ENCODE measurements around the gene NCS1.
A peak's percentile ranks its signal among the peaks of the same experiment; 100 is the strongest.

Gene NCS1

GRCh38 chr9:130172161-130172857 lies at the start of gene NCS1:
TSS of gene NCS1 (plus strand) at chr9:130172404. CDS start at chr9:130172664, 260 bp downstream.
- peak; percentile 56 to 59 for DNase-seq

- DNase-seq: no peak
These were observed 49.7 kb upstream of the NCS1 start for GRCh38 chr9:130122456-130122855.

DNA sequence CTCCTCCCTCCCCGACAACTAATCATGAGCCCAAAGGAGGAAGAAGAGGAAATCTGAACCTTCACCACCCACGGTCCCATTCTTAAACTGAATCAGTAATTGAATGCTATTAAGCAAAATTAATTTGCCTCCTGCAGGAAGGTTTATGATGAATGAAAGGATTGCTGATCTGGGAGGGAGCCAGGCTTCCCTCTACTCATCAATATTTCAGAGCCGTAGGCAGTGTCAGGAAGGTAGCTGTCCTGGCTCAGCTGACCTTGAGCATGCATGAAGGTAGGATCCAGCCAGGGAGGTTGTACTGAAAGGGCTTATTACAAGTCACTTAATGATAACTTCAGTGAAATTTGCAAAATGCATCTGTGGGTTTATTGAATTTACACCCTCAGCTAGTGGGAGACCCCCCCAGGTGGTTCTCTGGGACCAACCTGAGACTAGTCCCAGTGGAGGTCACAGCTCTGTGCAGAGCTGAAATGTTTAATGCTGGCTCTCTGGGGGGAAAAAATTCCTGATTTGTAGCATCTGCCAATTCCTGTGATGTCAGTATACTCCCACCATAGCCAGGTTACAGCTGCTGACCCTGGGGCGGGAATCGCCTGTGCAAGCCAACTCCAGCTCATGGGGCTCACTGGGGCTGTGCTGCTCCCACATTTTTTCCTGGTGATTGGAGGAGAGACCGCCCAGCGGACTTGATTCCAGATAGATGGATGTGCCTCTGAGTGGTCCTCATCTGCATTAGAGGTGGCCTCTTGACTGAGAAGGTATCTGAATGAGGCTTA lies 47.9 kb upstream of the NCS1 start:
- no peak for DNase-seq

DNA sequence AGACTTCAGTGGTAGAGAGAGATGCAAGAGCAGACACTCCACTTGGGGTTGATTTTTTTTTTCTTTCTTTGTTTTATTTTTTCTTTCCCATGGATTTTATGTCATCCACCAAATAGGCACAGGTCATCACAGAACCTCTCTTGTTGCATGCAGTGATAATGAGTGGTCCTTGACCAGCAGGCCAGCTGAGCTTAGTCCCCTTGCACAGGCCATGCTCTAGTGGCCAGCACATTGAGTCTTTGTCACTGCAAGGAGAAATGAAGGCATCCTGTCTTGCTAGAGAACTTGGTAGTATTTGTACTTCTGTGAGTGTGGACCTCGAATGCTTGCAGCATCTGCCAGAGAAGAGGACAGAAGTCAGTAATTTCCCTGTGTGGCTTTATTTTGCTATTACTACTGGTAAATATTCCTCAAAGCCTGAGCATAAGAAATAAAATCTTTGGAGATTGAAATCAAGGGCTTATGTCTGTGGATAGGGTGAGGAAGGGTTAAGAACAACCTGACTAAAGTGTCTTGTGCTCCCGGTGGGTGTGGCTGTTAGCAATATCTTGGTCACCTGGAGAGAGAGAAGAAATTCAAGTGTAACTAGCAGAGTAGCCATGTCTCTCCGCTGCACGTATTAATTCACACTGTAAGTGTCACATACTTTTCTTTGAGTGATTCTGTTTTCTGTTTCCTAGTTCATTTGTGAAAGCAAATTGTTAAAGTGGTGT lies 45.3 kb upstream of the NCS1 start:
- DNase-seq: no peak

DNA sequence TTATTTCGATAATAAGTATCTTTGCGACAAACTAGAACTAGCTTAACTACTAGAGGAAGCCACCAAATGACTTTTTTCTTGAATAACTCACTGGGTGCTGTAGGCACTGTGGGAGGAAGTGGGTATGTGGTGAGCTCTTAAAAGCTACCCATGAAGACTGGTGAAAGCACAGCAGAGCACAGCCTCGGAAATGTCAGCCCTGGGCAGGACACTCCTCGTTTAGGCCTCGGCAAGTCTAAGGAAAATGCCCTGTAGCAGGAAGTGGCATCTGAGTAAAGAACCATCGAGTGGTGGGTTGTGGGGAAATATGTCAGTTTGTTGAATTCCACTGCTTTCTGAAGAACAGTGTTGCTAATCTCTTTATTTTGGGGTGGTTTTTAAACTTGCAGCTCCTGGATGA lies 44.0 kb upstream of the NCS1 start:
- peak; percentile 74 to 77 for DNase-seq

DNA sequence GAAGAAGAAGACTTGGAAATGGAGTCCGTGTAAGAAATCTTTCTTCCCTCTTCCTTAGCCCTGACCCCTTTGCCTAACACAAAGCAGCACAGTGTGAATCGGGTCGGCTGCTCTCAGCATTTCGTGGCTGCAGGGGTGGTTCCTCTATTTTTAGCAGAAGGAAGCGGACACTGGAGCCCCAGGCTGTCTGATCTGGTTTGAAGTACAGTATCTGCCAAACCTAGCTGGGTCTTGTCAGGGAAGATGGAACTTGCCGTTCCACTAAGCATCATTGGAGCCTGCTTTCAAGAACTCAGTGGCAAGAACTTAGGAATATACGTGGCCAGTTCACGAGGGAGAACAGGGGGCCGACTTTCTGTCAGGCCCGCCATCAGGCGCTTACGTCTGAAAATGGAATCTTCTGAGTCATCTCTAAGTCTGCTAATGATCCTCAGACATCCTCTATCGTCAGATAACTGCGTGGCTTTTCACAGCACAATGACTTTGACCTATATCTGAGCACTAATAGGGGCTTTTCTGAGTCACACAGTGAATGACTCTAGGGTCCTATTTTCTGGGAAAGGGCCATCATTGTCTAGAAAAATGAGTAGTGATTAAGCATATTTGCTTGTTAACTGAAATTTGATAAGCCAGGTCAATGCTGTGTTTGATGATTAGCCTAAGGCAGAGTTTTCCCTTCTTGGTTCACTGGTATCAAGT lies 43.3 kb upstream of the NCS1 start:
- peak; percentile 65 to 72 for DNase-seq

DNA sequence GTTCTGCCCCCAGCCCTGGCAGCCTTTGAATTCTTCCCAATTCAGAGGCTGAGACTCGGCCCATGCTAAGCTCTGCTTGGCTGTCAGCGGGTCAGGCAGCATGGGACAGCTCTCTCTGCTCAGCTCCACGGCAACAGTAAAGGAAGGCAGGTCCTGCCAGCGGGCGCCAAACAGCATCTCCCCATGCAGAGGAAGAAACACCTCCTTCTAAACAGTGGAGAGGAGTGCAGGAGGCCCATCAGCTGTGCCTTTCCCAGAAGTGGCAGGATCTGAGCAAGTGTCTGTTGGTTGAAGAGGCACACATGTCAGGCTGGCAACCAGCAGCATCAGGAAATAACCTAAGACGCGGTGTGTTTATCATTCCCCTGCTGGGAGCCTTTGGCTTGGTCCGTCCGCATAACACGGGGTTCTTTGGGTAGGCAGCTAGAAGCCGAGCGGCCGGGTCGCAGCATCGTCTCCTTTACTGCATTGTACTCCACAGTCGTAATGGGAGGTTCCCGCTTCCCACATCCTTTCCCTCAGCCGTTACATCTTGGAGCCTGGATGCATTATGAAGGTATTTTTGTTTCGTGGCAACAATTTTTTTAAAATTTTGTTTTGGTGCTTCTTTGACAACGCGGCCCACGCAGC lies 42.7 kb upstream of the NCS1 start:
- peak; percentile 42 to 51 for DNase-seq

DNA sequence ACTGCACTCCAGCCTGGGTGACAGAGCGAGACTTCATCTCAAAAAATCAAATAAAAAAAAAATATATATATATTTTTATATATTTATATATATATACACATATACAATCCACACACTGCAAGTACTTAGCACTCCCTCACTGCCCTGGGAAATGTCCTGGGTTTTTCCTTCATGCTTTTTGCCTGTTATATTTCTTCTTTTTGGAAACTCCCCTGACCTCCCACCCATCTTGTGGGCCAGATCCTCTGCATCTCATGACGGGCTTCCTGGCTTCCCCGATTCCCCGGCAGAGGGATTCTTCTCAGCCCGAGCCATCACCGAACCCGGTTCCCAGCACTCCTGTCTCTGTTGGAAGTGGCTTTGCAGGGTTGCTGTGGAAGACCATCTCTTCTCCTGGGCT lies 39.5 kb upstream of the NCS1 start:
- no peak for DNase-seq

DNA sequence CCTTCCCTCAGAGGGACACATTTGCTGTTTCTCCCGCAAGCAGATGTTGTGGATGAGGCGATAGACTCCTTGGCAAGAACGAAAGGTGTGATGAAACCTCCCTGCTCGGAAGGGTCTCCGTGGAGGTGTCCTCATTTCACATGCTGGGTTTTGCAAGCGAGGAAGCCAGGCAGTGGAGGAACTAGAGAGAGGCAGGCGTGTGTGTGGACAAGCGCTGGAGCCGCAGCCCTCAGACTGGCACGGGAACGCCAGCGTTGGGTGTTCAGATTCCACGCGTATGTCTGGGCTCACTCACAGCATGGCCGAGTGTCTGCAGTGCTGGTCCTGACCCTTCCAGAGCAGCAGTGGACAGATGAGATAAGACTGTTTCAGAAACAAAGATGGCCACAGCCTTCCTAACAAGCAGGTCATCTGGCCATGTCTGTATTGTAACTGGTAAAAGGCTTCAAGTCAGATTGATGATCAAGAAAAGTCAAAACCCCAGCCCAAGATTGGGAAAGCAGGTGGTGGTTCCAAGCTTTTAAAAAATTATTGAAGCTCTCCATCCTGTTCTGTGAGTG lies 35.0 kb upstream of the NCS1 start:
- no peak for DNase-seq

DNA sequence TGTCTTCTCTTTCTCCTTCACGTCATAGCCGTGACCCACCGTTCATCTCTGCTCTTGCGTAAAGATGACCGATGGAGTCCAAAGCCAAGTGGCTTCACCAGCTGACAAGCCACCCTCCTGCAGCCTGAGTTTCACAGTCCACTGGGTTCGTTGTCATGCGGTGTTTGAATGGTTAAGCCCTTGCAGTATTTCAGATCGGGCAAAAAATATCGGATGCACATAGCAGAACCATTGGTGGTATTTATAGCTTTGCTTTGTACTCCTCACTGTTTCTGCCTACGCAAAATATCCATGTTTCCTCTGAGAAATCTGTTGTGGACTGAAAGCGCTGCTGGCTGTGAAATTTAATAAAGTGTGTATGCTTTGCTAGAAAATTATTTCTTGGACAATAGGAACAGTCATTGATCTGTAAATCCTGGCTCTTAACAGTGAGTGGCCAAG lies 34.5 kb upstream of the NCS1 start:
- no peak for DNase-seq

- DNase-seq: no peak
These were observed 34.0 kb upstream of the NCS1 start for GRCh38 chr9:130138171-130138653.

GRCh38 chr9:130138791-130139190 lies 33.4 kb upstream of the NCS1 start:
- peak in 1 of 2 donors; percentile 14 for DNase-seq

DNA sequence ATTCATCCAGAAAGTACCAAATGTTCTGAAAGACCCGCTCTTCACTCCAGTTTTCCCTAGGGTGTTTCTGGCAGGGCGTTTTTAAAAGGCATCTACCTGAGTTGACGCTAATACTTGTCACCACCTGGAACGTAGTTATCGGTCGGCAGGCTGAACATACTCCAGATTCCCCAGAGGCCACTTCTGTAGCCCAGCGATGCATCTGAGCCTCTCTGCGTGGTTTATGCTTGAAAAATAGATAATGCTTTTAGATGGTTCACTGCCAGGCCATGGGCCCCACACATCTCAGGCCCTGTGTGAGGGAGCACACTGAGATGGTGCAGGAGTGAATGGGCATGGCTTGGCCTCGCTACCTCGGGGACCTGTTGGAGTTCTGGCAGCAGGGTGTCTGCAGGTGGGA lies 33.0 kb upstream of the NCS1 start:
- no peak for DNase-seq

DNA sequence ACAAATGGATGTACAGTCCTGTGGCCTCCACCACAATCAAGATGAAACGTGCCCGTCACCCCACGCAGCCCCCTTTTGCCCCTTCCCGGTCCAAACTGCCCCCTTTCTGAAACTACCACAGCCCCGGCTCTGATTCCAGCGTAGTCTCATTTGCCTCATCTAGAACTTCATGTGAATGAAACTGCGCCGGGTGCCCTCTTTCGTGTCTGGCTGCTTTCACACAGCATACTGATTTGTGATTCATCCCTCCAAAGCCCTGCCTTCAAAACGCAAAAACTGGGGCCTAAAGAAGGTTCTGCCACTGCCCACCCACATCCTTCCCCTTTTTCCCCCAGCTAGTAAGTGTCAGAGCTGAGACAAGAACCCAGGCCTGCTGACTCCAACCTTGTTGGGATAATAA lies 31.5 kb upstream of the NCS1 start:
- DNase-seq: no peak

- DNase-seq: no peak
These were observed 30.1 kb upstream of the NCS1 start for GRCh38 chr9:130142056-130142455.

DNA sequence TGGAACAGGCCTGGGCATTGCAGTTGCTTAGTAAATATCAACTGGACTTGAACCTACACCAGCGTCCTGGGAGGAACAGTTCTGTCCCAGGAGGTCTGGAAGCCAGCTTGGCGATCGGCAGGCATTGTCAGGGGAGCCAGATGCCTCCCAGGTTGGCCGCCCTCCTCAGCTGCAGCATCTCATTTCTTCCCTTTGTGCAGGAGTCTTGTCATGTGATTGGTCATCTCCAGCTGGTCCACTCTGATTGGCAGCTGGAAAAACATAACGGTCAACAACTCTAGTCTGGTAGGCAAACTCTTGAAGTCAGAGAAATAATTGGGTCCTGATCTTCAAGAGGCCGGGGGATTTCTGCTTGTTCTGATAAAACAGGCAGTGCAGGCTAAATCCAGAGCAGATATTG lies 29.6 kb upstream of the NCS1 start:
- DNase-seq: no peak

- DNase-seq: no peak
These were observed 28.8 kb upstream of the NCS1 start for GRCh38 chr9:130143279-130143893.

GRCh38 chr9:130143958-130144366 lies 28.2 kb upstream of the NCS1 start:
- no peak for DNase-seq

GRCh38 chr9:130144703-130145102 lies 27.5 kb upstream of the NCS1 start:
- DNase-seq: no peak

GRCh38 chr9:130145658-130146057 lies 26.5 kb upstream of the NCS1 start:
- no peak for DNase-seq

DNA sequence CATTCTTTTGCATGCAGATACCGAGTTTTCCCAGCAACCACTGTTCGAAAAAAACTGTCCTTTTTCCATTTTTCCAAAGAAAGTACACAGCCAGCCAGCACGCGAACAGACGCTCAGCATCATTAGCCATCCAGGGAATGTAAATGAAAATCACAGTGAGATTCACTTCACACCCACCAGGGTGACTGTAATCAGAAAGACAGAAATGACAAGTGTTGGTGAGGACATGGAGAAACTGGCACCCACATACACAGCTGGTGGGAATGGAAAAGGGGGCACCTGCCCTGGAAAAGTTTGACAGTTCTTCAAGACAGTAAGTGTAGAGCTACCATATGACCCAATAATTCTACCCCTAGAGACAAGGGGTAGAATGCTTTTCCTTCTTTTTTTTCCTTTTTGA lies 25.0 kb upstream of the NCS1 start:
- no peak for DNase-seq

DNA sequence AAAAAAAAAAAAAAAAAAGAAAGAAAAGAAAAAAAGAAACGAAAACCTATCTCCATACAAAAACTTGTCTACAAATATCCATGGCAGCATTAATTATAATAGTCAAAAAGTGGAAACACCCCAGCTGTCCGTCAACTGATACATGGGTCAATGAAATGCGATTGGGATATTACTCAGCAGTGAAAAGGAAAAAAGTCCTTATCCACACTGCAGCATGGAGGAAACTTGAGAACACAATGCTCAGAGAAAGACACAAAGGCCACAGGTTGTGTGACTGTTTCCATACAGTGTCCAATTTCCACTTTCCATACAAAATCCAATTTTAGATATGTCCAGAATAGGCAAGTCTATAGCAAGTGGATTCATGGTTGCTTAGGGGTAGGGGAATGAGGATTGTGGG lies 24.3 kb upstream of the NCS1 start:
- no peak for DNase-seq
